Hematopoietic multipotent progenitor cell treated with erythropoietin and hydrocortisone succinate and interleukin-3 and kit ligand, for 8 days (in vitro differentiated cells): Measurements from ENCODE around the gene LRG1.

Source experiments
- DNase-seq: peaks from one replicate; pipeline ENCODE4 v3.0.0-alpha.2; 2015

The LRG1 gene

DNA sequence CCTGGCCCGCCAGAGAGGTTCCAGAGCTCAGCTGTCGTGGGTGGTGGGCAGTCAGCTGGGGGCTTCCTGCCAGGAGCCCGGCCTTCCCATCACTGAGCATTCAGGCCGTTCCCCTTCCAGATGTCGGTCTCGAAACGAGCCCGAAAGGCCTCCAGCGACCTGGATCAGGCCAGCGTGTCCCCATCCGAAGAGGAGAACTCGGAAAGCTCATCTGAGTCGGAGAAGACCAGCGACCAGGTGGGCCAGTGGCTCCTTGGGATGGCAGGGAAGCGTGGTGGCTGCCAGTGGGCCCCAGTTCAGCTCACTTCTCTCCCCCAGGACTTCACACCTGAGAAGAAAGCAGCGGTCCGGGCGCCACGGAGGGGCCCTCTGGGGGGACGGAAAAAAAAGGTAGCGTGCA is 48.4 kb downstream of the LRG1 start:
- DNase-seq: no peak

DNA sequence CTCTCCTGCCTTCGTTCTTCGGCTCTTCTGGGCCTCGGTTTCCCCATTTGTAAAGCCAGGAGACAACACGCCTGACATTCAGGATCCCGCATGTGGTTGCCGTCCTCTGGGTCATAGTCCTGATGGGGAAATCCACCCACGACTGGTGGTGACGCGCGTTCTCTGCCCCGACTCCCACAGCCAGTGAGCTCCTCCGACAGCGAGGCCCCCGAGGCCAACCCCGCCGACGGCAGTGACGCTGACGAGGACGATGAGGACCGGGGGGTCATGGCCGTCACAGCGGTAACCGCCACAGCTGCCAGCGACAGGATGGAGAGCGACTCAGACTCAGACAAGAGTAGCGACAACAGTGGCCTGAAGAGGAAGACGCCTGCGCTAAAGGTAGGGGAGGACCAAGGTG is 51.3 kb downstream of the LRG1 start:
- DNase-seq: no peak

DNA sequence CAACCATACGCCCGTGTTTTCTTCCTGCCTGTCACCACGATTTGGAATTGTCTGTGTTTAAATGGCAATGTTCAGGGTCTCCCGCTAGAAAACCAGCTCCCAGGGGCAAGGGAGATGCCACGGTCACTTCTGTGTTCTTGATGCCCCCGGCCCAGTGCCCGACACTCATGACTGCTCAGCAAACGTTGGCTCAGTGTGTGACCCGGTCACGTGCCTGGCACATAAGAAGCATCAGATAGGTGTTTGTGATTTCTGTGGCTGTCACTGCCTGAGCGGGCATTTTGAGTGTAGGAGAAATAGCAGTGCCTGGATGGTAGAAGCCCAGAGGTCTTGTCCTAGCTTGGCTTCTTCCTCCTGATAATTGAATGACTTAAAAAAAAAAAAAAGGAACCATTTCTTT is 52.3 kb downstream of the LRG1 start:
- no peak for DNase-seq
